K562 (cell line): ENCODE measurements around the gene MILR1. TPM values are rescaled to one million over a fixed set of nuclear protein-coding genes. Genes with fewer than 3 reads are reported as not detected.

ENCODE experiments used
- ATF2 ChIP-seq: sonication (generic); formaldehyde crosslinking; IDR thresholded peaks from 2 replicates; pipeline ENCODE4 v1.8.1; 2022; ENCODE audit warnings: missing genetic modification reagents
- CBFA2T2 ChIP-seq: fragments of 450-650 bp; conservative IDR thresholded peaks from 2 replicates; pipeline ENCODE4 v1.6.1; 2017; ENCODE audit warnings: mild to moderate bottlenecking
- CCAR2 ChIP-seq: fragments of 200-400 bp; formaldehyde crosslinking; IDR thresholded peaks from 2 replicates; pipeline ENCODE4 v1.6.1; 2017; ENCODE audit warnings: mild to moderate bottlenecking, low read depth, low read length
- CCNT2 ChIP-seq: IDR thresholded peaks from 2 replicates; pipeline ENCODE4 v1.6.1; 2011; ENCODE audit warnings: borderline replicate concordance, low read depth, mild to moderate bottlenecking, moderate library complexity, mixed read lengths, low read length; ENCODE audit not compliant: insufficient read length; ENCODE audit errors: extremely low read depth
- CEBPB ChIP-seq: fragments of 450-650 bp; IDR thresholded peaks from 2 replicates; pipeline ENCODE4 v1.6.1; 2016; ENCODE audit warnings: missing genetic modification characterization, missing compliant biosample characterization
- ETV1 ChIP-seq: fragments of 450-650 bp; conservative IDR thresholded peaks from 2 replicates; pipeline ENCODE4 v1.6.1; 2016; ENCODE audit warnings: missing genetic modification characterization, control low read depth, low read depth, missing compliant biosample characterization
- FOXP1 ChIP-seq: sonication (generic); formaldehyde crosslinking; IDR thresholded peaks from 2 replicates; pipeline ENCODE4 v1.8.0; 2022; ENCODE audit warnings: mild to moderate bottlenecking, missing genetic modification reagents
- HDGF ChIP-seq: fragments of 450-650 bp; IDR thresholded peaks from 2 replicates; pipeline ENCODE4 v1.6.1; 2016
- HNRNPUL1 ChIP-seq: fragments of 200-400 bp; formaldehyde crosslinking; IDR thresholded peaks from 2 replicates; pipeline ENCODE4 v1.6.1; 2017; ENCODE audit warnings: low read length
- MIER1 ChIP-seq: fragments of 450-650 bp; IDR thresholded peaks from 2 replicates; pipeline ENCODE4 v1.6.1; 2016; ENCODE audit warnings: antibody characterized with exemption, mild to moderate bottlenecking, low read depth
- NFIC ChIP-seq: fragments of 450-650 bp; IDR thresholded peaks from 2 replicates; pipeline ENCODE4 v1.6.1; 2017; ENCODE audit warnings: mild to moderate bottlenecking, inconsistent platforms
- NKRF ChIP-seq: fragments of 450-650 bp; IDR thresholded peaks from 2 replicates; pipeline ENCODE4 v1.6.1; 2016; ENCODE audit warnings: borderline replicate concordance
- NONO ChIP-seq, 2 experiments: fragments of 200-400 bp in 1 of 2; fragments of 450-650 bp in 1 of 2; formaldehyde crosslinking in 1 of 2; IDR thresholded peaks; 2 replicates each; pipeline ENCODE4 v1.6.1; 2017; ENCODE audit warnings: low read depth in 2 of 2, mild to moderate bottlenecking in 2 of 2, moderate library complexity in 2 of 2, low read length in 1 of 2
- PRPF4 ChIP-seq: fragments of 200-400 bp; formaldehyde crosslinking; IDR thresholded peaks from one replicate; pipeline ENCODE4 v1.6.1; 2017; ENCODE audit warnings: low read length, low read depth, mild to moderate bottlenecking; ENCODE audit not compliant: insufficient read depth, poor library complexity, severe bottlenecking
- PURB ChIP-seq: sonication (generic); formaldehyde crosslinking; IDR thresholded peaks from 2 replicates; pipeline ENCODE4 v1.9.0; 2021; ENCODE audit warnings: low read depth, mild to moderate bottlenecking, missing genetic modification reagents
- ZBTB17 ChIP-seq: fragments of 450-650 bp; formaldehyde crosslinking; IDR thresholded peaks from 2 replicates; pipeline ENCODE4 v1.4.0; 2020; ENCODE audit warnings: mild to moderate bottlenecking
- ZBTB26 ChIP-seq: fragments of 450-650 bp; formaldehyde crosslinking; IDR thresholded peaks from 2 replicates; pipeline ENCODE4 v1.4.0; 2022; ENCODE audit warnings: missing genetic modification characterization
- ZNF124 ChIP-seq: sonication (generic); formaldehyde crosslinking; IDR thresholded peaks from 2 replicates; pipeline ENCODE4 v1.8.1; 2022; ENCODE audit warnings: missing genetic modification reagents
- ZNF184 ChIP-seq: sonication (generic); formaldehyde crosslinking; IDR thresholded peaks from 2 replicates; pipeline ENCODE4 v1.5.0; 2020; ENCODE audit warnings: missing genetic modification reagents
- ZNF280B ChIP-seq: fragments of 250-450 bp; sonication (Bioruptor Pico); IDR thresholded peaks from 2 replicates; pipeline ENCODE4 v1.5.1; 2021; ENCODE audit warnings: mild to moderate bottlenecking
- ZNF431 ChIP-seq: sonication (generic); formaldehyde crosslinking; IDR thresholded peaks from 2 replicates; pipeline ENCODE4 v1.8.0; 2022; ENCODE audit warnings: mild to moderate bottlenecking, missing genetic modification reagents
- ZNF589 ChIP-seq: fragments of 200-800 bp; sonication (Bioruptor generic); IDR thresholded peaks from 2 replicates; pipeline ENCODE4 v1.6.1; 2016; ENCODE audit warnings: low read depth, missing genetic modification characterization, missing compliant biosample characterization
- ZNF76 ChIP-seq: fragments of 250-450 bp; sonication (Bioruptor Pico); IDR thresholded peaks from 2 replicates; pipeline ENCODE4 v1.4.0; 2020; ENCODE audit warnings: mild to moderate bottlenecking, moderate library complexity, borderline replicate concordance
- polyA plus RNA-seq, 8 experiments: library from polyadenylated mRNA; depleted of rRNA in 4 of 8; stranded (reverse) in 5 of 8; unstranded in 3 of 8; fragments of >200 nt; fragmentation: Nextera tagmentation in 2 of 8; fragmentation: Illumina TruSeq in 1 of 8; extraction: Ambion mirVana in 2 of 8; extraction: Trizol in 1 of 8; gene quantifications; 2 replicates each; pipeline versions ENCODE4 v1.2.1 to v1.2.3, GENCODE V29; 2011 to 2014; ENCODE audit warnings: inconsistent platforms in 1 of 8, missing spikeins in 1 of 8
- total RNA-seq, 7 experiments: library from RNA; depleted of rRNA in 6 of 7; stranded (reverse); fragments of >200 nt in 6 of 7; fragmentation: Illumina TruSeq in 2 of 7; extraction: Trizol in 2 of 7; gene quantifications; 2 replicates each; pipeline versions ENCODE4 v1.2.1 to v1.2.3, GENCODE V29; 2011 to 2021; ENCODE audit warnings: low replicate concordance in 1 of 7

Gene MILR1
- total and polyA plus RNA-seq, 9 of the 15 experiments (the other 6 are each of a cell fraction or from before 2014, with no cell fraction given), result 3.8 to 14.1 (median 7.1) TPM

- TF ChIP-seq ZNF431 (peak; percentile 5; the same call in 1 of the 2 replicates), ATF2 (CRISPR knock-in tag) (no peak), ZNF76 (peak; percentile 9; the same call in 1 of the 2 replicates), CCNT2 (peak; percentile 92), CBFA2T2 (no peak), PRPF4 (no peak), NFIC (no peak; the same call in 1 of the 2 replicates), NKRF (peak; percentile 90), CCAR2 (no peak), HNRNPUL1 (no peak), ZNF124 (CRISPR knock-in tag) (no peak), ZNF280B (CRISPR knock-in tag) (no peak), PURB (CRISPR knock-in tag) (no peak), ZNF184 (CRISPR knock-in tag) (no peak), HDGF (no peak), CEBPB (tag) (no peak), NONO (IDR thresholded peaks at IDR 0.05; ENCODE audit: low read depth in 2 of 2, low read length in 1 of 2) (peak in 1 of 2 experiments; percentile 30; a peak in 1 of 4 replicates), FOXP1 (CRISPR knock-in tag) (peak; percentile 43), ZBTB26 (CRISPR knock-in tag) (peak; percentile 70; the same call in 1 of the 2 replicates), ETV1 (peak; percentile 66), ZBTB17 (CRISPR knock-in tag) (peak; percentile 43), MIER1 (no peak), ZNF589 (peak; percentile 45; the same call in 1 of the 2 replicates)
Measured at GRCh38 chr17:64496786-64497564, 48.1 kb downstream of the MILR1 start, which contains the start of gene POLG2 (continued).
